OCI-LY1 (cell line): ENCODE measurements around the gene MSH3.

Experiments used
- H2AFZ ChIP-seq: fragments of 200-600 bp; sonication (generic), shearing (Covaris generic); 2 replicates; pipeline ENCODE4 v1.6.0; 2014; ENCODE audit warnings: antibody characterized with exemption, mild to moderate bottlenecking, low read length
- H3F3A ChIP-seq: fragments of 200-600 bp; sonication (generic), shearing (Covaris generic); 2 replicates; pipeline ENCODE4 v1.6.0; 2014; ENCODE audit warnings: mild to moderate bottlenecking, antibody characterized with exemption, low read length, moderate library complexity; ENCODE audit not compliant: insufficient read depth
- H3K27ac ChIP-seq: fragments of 200-600 bp; sonication (generic); 2 replicates; pipeline ENCODE4 v1.5.1; 2014; ENCODE audit warnings: low read length, mixed run types, mild to moderate bottlenecking, low read depth; ENCODE audit not compliant: poor library complexity, severe bottlenecking
- H3K27me3 ChIP-seq: fragments of 200-600 bp; sonication (generic); 2 replicates; pipeline ENCODE4 v1.6.0; 2014; ENCODE audit warnings: antibody characterized with exemption, mild to moderate bottlenecking, low read length, moderate library complexity; ENCODE audit not compliant: insufficient read depth
- H3K36me3 ChIP-seq: fragments of 200-600 bp; sonication (generic); 2 replicates; pipeline ENCODE4 v1.6.1; 2014; ENCODE audit warnings: mild to moderate bottlenecking, antibody characterized with exemption, low read length, moderate library complexity, mixed read lengths; ENCODE audit not compliant: insufficient read depth
- H3K4me1 ChIP-seq: fragments of 200-600 bp; sonication (generic); 2 replicates; pipeline ENCODE4 v1.5.1; 2014; ENCODE audit warnings: mild to moderate bottlenecking, low read length, moderate library complexity; ENCODE audit not compliant: insufficient read depth, severe bottlenecking
- H3K4me2 ChIP-seq: fragments of 200-600 bp; sonication (generic), shearing (Covaris generic); 2 replicates; pipeline ENCODE4 v1.6.1; 2014; ENCODE audit warnings: low read length
- H3K4me3 ChIP-seq: fragments of 200-600 bp; sonication (generic); 2 replicates; pipeline ENCODE4 v1.5.1; 2014; ENCODE audit warnings: low read length, low read depth, mild to moderate bottlenecking, mixed read lengths; ENCODE audit not compliant: poor library complexity, severe bottlenecking
- H3K79me2 ChIP-seq: fragments of 200-600 bp; shearing (Covaris generic); 2 replicates; pipeline ENCODE4 v1.6.1; 2016; ENCODE audit warnings: mixed run types, low read length, mixed read lengths; ENCODE audit not compliant: insufficient read depth
- H3K9ac ChIP-seq: fragments of 200-600 bp; sonication (generic), shearing (Covaris generic); 2 replicates; pipeline ENCODE4 v1.6.1; 2014; ENCODE audit warnings: mild to moderate bottlenecking, low read length, mixed read lengths
- H3K9me2 ChIP-seq: fragments of 200-600 bp; sonication (generic), shearing (Covaris generic); 2 replicates; pipeline ENCODE4 v1.6.1; 2014; ENCODE audit warnings: low read depth, mild to moderate bottlenecking, low read length, mixed read lengths
- H3K9me3 ChIP-seq: fragments of 200-600 bp; shearing (Covaris generic); 2 replicates; pipeline ENCODE4 v1.6.1; 2014; ENCODE audit warnings: low read length, mixed read lengths
- H4K20me1 ChIP-seq: fragments of 200-600 bp; sonication (generic), shearing (Covaris generic); 2 replicates; pipeline ENCODE4 v1.6.0; 2016; ENCODE audit warnings: mild to moderate bottlenecking, low read length; ENCODE audit not compliant: insufficient read depth
- EZH2 ChIP-seq: fragments of 200-600 bp; sonication (generic), shearing (Covaris generic); IDR thresholded peaks from 2 replicates; pipeline ENCODE4 v1.8.0; 2017; ENCODE audit warnings: borderline replicate concordance, mixed run types, mild to moderate bottlenecking, antibody characterized with exemption, low read length, moderate library complexity, mixed read lengths
- TF ChIP-seq, protein P1 (sequence below): fragments of 200-600 bp; sonication (generic), shearing (Covaris generic); IDR thresholded peaks from 2 replicates; pipeline ENCODE4 v1.5.1; 2017; ENCODE audit warnings: mild to moderate bottlenecking, antibody characterized with exemption, low read length, moderate library complexity, mixed read lengths

MSH3 gene

DNA sequence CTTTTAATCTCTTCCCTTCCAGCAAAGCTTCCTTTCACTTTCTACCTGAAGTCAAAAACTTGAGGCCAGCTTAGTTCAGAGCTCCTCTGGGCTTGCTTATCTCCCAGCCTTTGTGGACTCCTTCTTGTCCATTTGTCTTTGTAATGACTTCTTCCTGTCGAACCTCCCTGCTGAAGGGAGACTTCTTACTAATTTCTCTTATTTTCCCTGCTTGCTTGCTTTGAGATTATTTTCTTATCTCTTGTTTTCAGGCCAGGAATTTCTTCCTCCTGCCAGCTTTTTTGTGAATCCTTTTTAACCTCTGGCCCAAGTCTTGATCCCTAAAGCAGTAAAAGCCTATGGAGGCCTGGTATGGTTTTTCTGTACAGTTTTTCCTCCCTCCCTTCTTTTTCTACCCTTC is 47.1 kb downstream of the MSH3 start:
- Histone ChIP-seq H3K9me3 (no peaks in the 10 kb centered on the region), H4K20me1 (no peaks in the 10 kb centered on the region), H3K4me2 (no peak overlapping the region), H2AFZ (no peak overlapping the region), H3K9ac (no peak overlapping the region), H3K27ac (no peak overlapping the region), H3K36me3 (no peaks in the 10 kb centered on the region; the same call in 1 of the 2 replicates), H3F3A (no peaks in the 10 kb centered on the region), H3K79me2 (no peaks in the 10 kb centered on the region), H3K27me3 (no peaks in the 10 kb centered on the region), H3K4me3 (no peak overlapping the region), H3K4me1 (peaks cover 9% of the 10 kb centered on the region), H3K9me2 (no peaks in the 10 kb centered on the region)
- TF ChIP-seq, protein P1, sequence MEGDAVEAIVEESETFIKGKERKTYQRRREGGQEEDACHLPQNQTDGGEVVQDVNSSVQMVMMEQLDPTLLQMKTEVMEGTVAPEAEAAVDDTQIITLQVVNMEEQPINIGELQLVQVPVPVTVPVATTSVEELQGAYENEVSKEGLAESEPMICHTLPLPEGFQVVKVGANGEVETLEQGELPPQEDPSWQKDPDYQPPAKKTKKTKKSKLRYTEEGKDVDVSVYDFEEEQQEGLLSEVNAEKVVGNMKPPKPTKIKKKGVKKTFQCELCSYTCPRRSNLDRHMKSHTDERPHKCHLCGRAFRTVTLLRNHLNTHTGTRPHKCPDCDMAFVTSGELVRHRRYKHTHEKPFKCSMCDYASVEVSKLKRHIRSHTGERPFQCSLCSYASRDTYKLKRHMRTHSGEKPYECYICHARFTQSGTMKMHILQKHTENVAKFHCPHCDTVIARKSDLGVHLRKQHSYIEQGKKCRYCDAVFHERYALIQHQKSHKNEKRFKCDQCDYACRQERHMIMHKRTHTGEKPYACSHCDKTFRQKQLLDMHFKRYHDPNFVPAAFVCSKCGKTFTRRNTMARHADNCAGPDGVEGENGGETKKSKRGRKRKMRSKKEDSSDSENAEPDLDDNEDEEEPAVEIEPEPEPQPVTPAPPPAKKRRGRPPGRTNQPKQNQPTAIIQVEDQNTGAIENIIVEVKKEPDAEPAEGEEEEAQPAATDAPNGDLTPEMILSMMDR: no peak
- TF ChIP-seq EZH2: no peak

DNA sequence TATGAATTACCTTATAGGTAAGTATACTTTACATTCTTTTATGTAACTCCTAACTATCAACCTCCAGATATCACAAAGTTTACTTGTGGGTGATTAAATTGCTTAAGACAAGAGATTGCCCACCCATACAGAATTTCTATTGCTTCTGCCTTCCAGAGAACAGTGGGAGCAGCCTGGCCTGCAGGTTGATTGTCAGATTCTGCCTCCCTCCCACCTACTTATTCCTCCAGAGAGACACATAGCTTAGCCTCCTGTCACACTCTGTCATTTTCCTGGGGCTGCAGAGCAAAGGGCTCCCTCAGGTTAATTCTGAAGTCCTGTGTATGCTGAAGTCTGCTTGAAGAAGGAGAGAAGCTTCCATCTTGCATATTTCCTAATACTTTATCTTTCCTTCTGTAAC is 48.8 kb downstream of the MSH3 start:
- H3K4me2 ChIP-seq: no peak overlapping the region
- no peak overlapping the region for H3K9ac ChIP-seq
- no peak overlapping the region for H3K27ac ChIP-seq
- H3K27me3 ChIP-seq: no peaks in the 10 kb centered on the region
- no peaks in the 10 kb centered on the region for H3K9me2 ChIP-seq
- peaks cover 5% of the 10 kb centered on the region; the same call in 1 of the 2 replicates for H3K36me3 ChIP-seq
- peaks cover 9% of the 10 kb centered on the region for H3K4me1 ChIP-seq
- TF ChIP-seq, protein P1: no peak
- no peak for TF ChIP-seq EZH2
- H4K20me1 ChIP-seq: no peaks in the 10 kb centered on the region
- no peak overlapping the region for H3K4me3 ChIP-seq
- H3K9me3 ChIP-seq: no peaks in the 10 kb centered on the region
- no peaks in the 10 kb centered on the region for H3F3A ChIP-seq
- H2AFZ ChIP-seq: no peak overlapping the region
- H3K79me2 ChIP-seq: no peaks in the 10 kb centered on the region

DNA sequence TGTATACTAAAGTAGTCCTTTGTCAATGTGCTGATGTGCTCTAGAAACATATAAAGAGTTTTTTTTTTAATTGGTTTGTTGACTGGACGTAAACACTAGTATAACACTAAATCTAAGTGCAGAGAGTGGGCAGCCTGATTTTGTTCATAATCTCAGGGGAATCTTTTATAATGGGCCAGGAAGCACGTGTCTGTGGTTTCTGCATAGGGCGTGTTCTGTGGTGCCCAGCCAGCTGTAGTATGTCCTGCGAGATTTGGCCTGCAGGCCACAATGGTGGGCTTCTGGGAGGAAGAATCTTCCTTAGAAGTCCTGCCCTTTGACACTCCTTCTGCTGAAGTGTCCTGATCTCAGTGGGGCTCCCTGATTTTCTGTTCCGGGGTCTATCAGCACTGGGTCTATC is 49.3 kb downstream of the MSH3 start:
- Histone ChIP-seq H3K4me1 (peaks cover 9% of the 10 kb centered on the region), H3K27ac (no peak overlapping the region), H3K9ac (no peak overlapping the region), H3K4me2 (no peak overlapping the region), H3K27me3 (no peaks in the 10 kb centered on the region), H2AFZ (no peak overlapping the region), H3K9me2 (no peaks in the 10 kb centered on the region), H3F3A (no peaks in the 10 kb centered on the region), H3K36me3 (peaks cover 5% of the 10 kb centered on the region; the same call in 1 of the 2 replicates), H4K20me1 (no peaks in the 10 kb centered on the region), H3K9me3 (no peaks in the 10 kb centered on the region), H3K4me3 (no peak overlapping the region), H3K79me2 (no peaks in the 10 kb centered on the region)
- TF ChIP-seq EZH2: no peak
- TF ChIP-seq, protein P1: no peak
